ENCODE measurements around the gene RASA3. TPM values are rescaled to one million over a fixed set of nuclear protein-coding genes. Genes with fewer than 3 reads are reported as not detected.

RASA3 gene
- total RNA-seq, 1 experiment from 2014 or later = 10.0 TPM

- H3K4me1 ChIP-seq (replicated peaks; ENCODE audit: insufficient read depth) = peaks cover 14% of the 10 kb centered on the region
- H3K9me2 ChIP-seq (ENCODE audit: insufficient read depth) = no peaks in the 10 kb centered on the region
- H2AFZ ChIP-seq = no peak overlapping the region
- no peaks in the 10 kb centered on the region for H3K36me3 ChIP-seq (ENCODE audit: low read depth)
- no peaks in the 10 kb centered on the region for H3K27me3 ChIP-seq (ENCODE audit: insufficient read depth, low read depth)
- H3K27ac ChIP-seq = no peak overlapping the region
- intact Hi-C loops (cut with micrococcal nuclease; ENCODE audit: unreplicated experiment) = no loop called here
- H3K79me2 ChIP-seq (ENCODE audit: low read depth) = no peaks in the 10 kb centered on the region
- TF ChIP-seq EZH2 (IDR thresholded peaks at IDR 0.05; ENCODE audit: low read depth) = no peak
- TF ChIP-seq CTCF (conservative IDR thresholded peaks at IDR 0.05) = no peak
- BruUV-seq (replicated peaks) = no TSS peak
- POLR2A ChIA-PET (ENCODE audit: unreplicated experiment) = no interaction called here
- no peaks in the 10 kb centered on the region for H4K20me1 ChIP-seq (ENCODE audit: insufficient read depth)
- no peak overlapping the region for H3K4me3 ChIP-seq
- no peak overlapping the region for H3K4me2 ChIP-seq
- DNase-seq = no peak
- CTCF ChIA-PET = no interaction called here
- no peaks in the 10 kb centered on the region for H3K9me3 ChIP-seq (ENCODE audit: insufficient read depth, low read depth)
- H3F3A ChIP-seq (ENCODE audit: insufficient read depth, low read depth) = peaks cover 14% of the 10 kb centered on the region; the same call in 1 of the 2 replicates
Measured at GRCh38 chr13:113992276-113993005, 140.0 kb downstream of the RASA3 start.

GRCh38 chr13:113991676-113992179 lies 140.7 kb downstream of the RASA3 start:
- H2AFZ ChIP-seq = no peak overlapping the region
- intact Hi-C loops (cut with micrococcal nuclease; ENCODE audit: unreplicated experiment) = no loop called here
- H3F3A ChIP-seq (ENCODE audit: insufficient read depth, low read depth) = peaks cover 8% of the 10 kb centered on the region; the same call in 1 of the 2 replicates
- BruUV-seq (replicated peaks) = no TSS peak
- H3K4me2 ChIP-seq = no peak overlapping the region
- H3K4me3 ChIP-seq = no peak overlapping the region
- POLR2A ChIA-PET (ENCODE audit: unreplicated experiment) = no interaction called here
- no peaks in the 10 kb centered on the region for H3K79me2 ChIP-seq (ENCODE audit: low read depth)
- H3K27me3 ChIP-seq (ENCODE audit: insufficient read depth, low read depth) = no peaks in the 10 kb centered on the region
- no peaks in the 10 kb centered on the region for H4K20me1 ChIP-seq (ENCODE audit: insufficient read depth)
- DNase-seq = no peak
- TF ChIP-seq EZH2 (IDR thresholded peaks at IDR 0.05; ENCODE audit: low read depth) = no peak
- no peak for TF ChIP-seq CTCF (conservative IDR thresholded peaks at IDR 0.05)
- H3K4me1 ChIP-seq (replicated peaks; ENCODE audit: insufficient read depth) = peaks cover 6% of the 10 kb centered on the region
- H3K9me3 ChIP-seq (ENCODE audit: insufficient read depth, low read depth) = no peaks in the 10 kb centered on the region
- no peaks in the 10 kb centered on the region for H3K36me3 ChIP-seq (ENCODE audit: low read depth)
- CTCF ChIA-PET = no interaction called here
- no peaks in the 10 kb centered on the region for H3K9me2 ChIP-seq (ENCODE audit: insufficient read depth)
- no peak overlapping the region for H3K27ac ChIP-seq

- ChIA-PET POLR2A (ENCODE audit: unreplicated experiment) (no interaction called here), CTCF (no interaction called here)
- H3K36me3 ChIP-seq (ENCODE audit: low read depth) = no peaks in the 10 kb centered on the region
- H3K27me3 ChIP-seq (ENCODE audit: insufficient read depth, low read depth) = no peaks in the 10 kb centered on the region
- H3K4me2 ChIP-seq = no peak overlapping the region
- no peak for DNase-seq
- no peaks in the 10 kb centered on the region for H4K20me1 ChIP-seq (ENCODE audit: insufficient read depth)
- TF ChIP-seq EZH2 (IDR thresholded peaks at IDR 0.05; ENCODE audit: low read depth) = no peak
- TF ChIP-seq CTCF (conservative IDR thresholded peaks at IDR 0.05) = no peak
- no TSS peak for BruUV-seq (replicated peaks)
- peaks cover 1% of the 10 kb centered on the region for H3K4me1 ChIP-seq (replicated peaks; ENCODE audit: insufficient read depth)
- no peak overlapping the region for H3K27ac ChIP-seq
- no peak overlapping the region for H3K4me3 ChIP-seq
- intact Hi-C loops (cut with micrococcal nuclease; ENCODE audit: unreplicated experiment) = no loop called here
- H3K79me2 ChIP-seq (ENCODE audit: low read depth) = no peaks in the 10 kb centered on the region
- peaks cover 8% of the 10 kb centered on the region; the same call in 1 of the 2 replicates for H3F3A ChIP-seq (ENCODE audit: insufficient read depth, low read depth)
- no peak overlapping the region for H2AFZ ChIP-seq
- no peaks in the 10 kb centered on the region for H3K9me2 ChIP-seq (ENCODE audit: insufficient read depth)
- no peaks in the 10 kb centered on the region for H3K9me3 ChIP-seq (ENCODE audit: insufficient read depth, low read depth)
Measured at GRCh38 chr13:113991191-113991669, 141.2 kb downstream of the RASA3 start.
